Measurements from ENCODE around the gene FHOD3. TPM values are rescaled to one million over a fixed set of nuclear protein-coding genes. Genes with fewer than 3 reads are reported as not detected.
A peak's percentile ranks its signal among the peaks of the same experiment; 100 is the strongest.

The FHOD3 gene
- total and polyA plus RNA-seq, 2 of the 8 experiments (the other 6 are each of a cell fraction or from before 2014, with no cell fraction given) = 9.7 to 10.5 TPM

DNA sequence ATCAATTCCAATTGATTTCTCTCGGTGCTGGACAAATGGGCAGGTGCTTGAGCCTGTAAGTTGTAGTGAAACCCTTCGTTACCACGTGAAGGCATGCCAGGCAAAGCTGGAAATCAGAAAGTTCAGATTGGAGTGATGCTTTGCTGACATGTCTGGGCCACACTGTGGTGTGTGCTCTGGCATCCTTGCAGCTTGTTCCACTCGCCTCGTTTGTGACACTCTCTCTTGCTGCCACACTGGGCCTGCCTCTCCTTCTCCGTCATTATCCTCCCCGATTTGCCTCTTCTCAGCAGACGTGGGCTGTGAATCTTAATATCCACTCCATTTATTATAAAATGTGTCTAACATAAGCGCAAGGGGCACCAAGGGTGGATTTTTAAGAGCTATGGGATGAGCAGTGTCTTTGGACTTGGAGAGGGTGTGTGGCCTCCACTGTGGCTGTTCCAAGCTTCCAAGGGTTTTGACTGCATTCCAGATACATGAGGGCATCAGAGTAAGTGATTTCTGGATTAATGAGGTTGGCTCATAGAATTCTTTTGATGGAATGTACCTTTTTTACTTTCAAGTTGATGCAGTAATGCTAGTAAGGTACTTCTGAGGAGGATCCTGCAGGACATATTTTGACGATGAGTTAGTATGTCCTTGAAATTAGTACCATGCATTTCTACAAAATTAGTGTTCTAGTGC is 292.5 kb downstream of the FHOD3 start:
- H3K56ac ChIP-seq (replicated peaks; ENCODE audit: insufficient read length, low read depth, low read length) = no peak overlapping the region
- FAIRE-seq (no peak), DNase-seq (ENCODE audit: low read depth in 1 of 2, low spot score in 2 of 2) (no peak)
- no peaks in the 10 kb centered on the region for H3K79me1 ChIP-seq (ENCODE audit: low read depth, low read length)
- H2AFZ ChIP-seq (ENCODE audit: low read length) = no peak overlapping the region
- no peak overlapping the region for H3K4me3 ChIP-seq (ENCODE audit: extremely low read depth in 1 of 4, insufficient read depth in 2 of 4, low read depth in 3 of 4, low read length in 4 of 4)
- no peak overlapping the region for H4K8ac ChIP-seq (ENCODE audit: extremely low read depth, insufficient read depth, low read length)
- H2AK5ac ChIP-seq (ENCODE audit: low read depth, low read length) = no peak overlapping the region
- H3K18ac ChIP-seq (ENCODE audit: extremely low read depth, low read length) = no peak overlapping the region
- no peak overlapping the region for H3K4ac ChIP-seq (replicated peaks; ENCODE audit: insufficient read length, low read depth, low read length)
- H3K4me2 ChIP-seq (ENCODE audit: insufficient read depth in 1 of 2, low read depth in 2 of 2, low read length in 2 of 2) = no peak overlapping the region
- H4K20me1 ChIP-seq (replicated peaks in 1 of 2; ENCODE audit: control insufficient read depth in 1 of 2, insufficient read depth in 2 of 2, low read length in 2 of 2) = no peaks in the 10 kb centered on the region
- 79% methylated on average over 10 of the region's 10 CpGs; no CpG with 5 or more reads in 1 of the 2 experiments for WGBS, 2 experiments (ENCODE audit: extremely low coverage in 1 of 2, insufficient coverage in 1 of 2, insufficient read length in 1 of 2, insufficient replicate concordance in 2 of 2, low coverage in 1 of 2, low lambda C conversion rate in 2 of 2, missing lambda C conversion rate in 1 of 2)
- no peak overlapping the region for H2BK20ac ChIP-seq (ENCODE audit: low read length)
- no peaks in the 10 kb centered on the region for H3K36me3 ChIP-seq (ENCODE audit: control insufficient read depth in 2 of 4, insufficient read depth in 4 of 4, low read length in 3 of 4)
- H3K9ac ChIP-seq (replicated peaks in 1 of 4; ENCODE audit: extremely low read depth in 1 of 4, low read depth in 3 of 4, low read length in 3 of 4) = no peak overlapping the region; a peak in 1 of 7 replicates
- H3K23ac ChIP-seq (ENCODE audit: insufficient read length) = no peak overlapping the region
- H3K9me3 ChIP-seq (ENCODE audit: insufficient read depth in 2 of 2, low read depth in 1 of 2, low read length in 1 of 2) = no peaks in the 10 kb centered on the region
- H3K4me1 ChIP-seq (replicated peaks in 1 of 4; ENCODE audit: control insufficient read depth in 3 of 4, insufficient read depth in 4 of 4, low read length in 3 of 4) = peaks cover 0 to 7% (median 5%) of the 10 kb centered on the region in 4 experiments; a peak in 3 of 7 replicates
- no peak overlapping the region for H4K91ac ChIP-seq (replicated peaks; ENCODE audit: insufficient read length, low read length)
- no peak overlapping the region for H2BK15ac ChIP-seq (ENCODE audit: low read length)
- H3K27me3 ChIP-seq (replicated peaks in 1 of 4; ENCODE audit: control insufficient read depth in 3 of 4, extremely low read depth in 1 of 4, insufficient read depth in 3 of 4, low read length in 3 of 4) = no peaks in the 10 kb centered on the region
- H3K23me2 ChIP-seq (ENCODE audit: low read depth, low read length) = no peaks in the 10 kb centered on the region
- H4K5ac ChIP-seq (ENCODE audit: insufficient read length, low read depth, low read length) = no peak overlapping the region
- ChIA-PET CTCF (ENCODE audit: partially characterized antibody) (interaction anchor here (1.0 to 1.3 kb wide), 2 partner anchors 18 to 255 kb away, joined by 3 to 4 read pairs; no protein-coding TSS in a partner anchor), POLR2A (ENCODE audit: partially characterized antibody) (no interaction called here)
- H2BK5ac ChIP-seq (ENCODE audit: low read depth, low read length) = no peak overlapping the region
- no peak overlapping the region for H3K27ac ChIP-seq (ENCODE audit: low read depth, low read length)
- H2BK12ac ChIP-seq (ENCODE audit: low read depth, low read length) = peak overlapping the region; percentile 56; the same call in 1 of the 2 replicates
- H3K14ac ChIP-seq (ENCODE audit: insufficient read length) = no peak overlapping the region
- no peaks in the 10 kb centered on the region for H3K79me2 ChIP-seq (ENCODE audit: control insufficient read depth in 1 of 2, insufficient read depth in 2 of 2, low read length in 2 of 2)
- H2BK120ac ChIP-seq (replicated peaks; ENCODE audit: low read depth, low read length) = no peak overlapping the region
- no peak for TF ChIP-seq ZNF274 (IDR thresholded peaks at IDR 0.05; ENCODE audit: borderline replicate concordance, extremely low read depth, low read length)
- no peak for TF ChIP-seq POLR2AphosphoS5 (IDR thresholded peaks at IDR 0.05; ENCODE audit: low read depth, low read length)
- TF ChIP-seq, protein P1, sequence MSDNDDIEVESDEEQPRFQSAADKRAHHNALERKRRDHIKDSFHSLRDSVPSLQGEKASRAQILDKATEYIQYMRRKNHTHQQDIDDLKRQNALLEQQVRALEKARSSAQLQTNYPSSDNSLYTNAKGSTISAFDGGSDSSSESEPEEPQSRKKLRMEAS (IDR thresholded peaks at IDR 0.05) = no peak
- no peak for TF ChIP-seq ATF3 (IDR thresholded peaks at IDR 0.05; ENCODE audit: insufficient read depth, low read depth, low read length)
- no peak for TF ChIP-seq EGR1 (IDR thresholded peaks at IDR 0.05; ENCODE audit: borderline replicate concordance, low read depth, low read length)
- TF ChIP-seq ASH2L (IDR thresholded peaks at IDR 0.05; ENCODE audit: low read length) = no peak
- no peak for TF ChIP-seq KDM4A (IDR thresholded peaks at IDR 0.05; ENCODE audit: low read depth, low read length, severe bottlenecking)
- no peak for TF ChIP-seq YY1 (IDR thresholded peaks at IDR 0.05; ENCODE audit: low read depth, low read length)
- no peak for TF ChIP-seq SIX5 (IDR thresholded peaks at IDR 0.05; ENCODE audit: low read depth, low read length)
- TF ChIP-seq SP4 (IDR thresholded peaks at IDR 0.05; ENCODE audit: low read length) = no peak
- no peak for TF ChIP-seq MAFK (IDR thresholded peaks at IDR 0.05; ENCODE audit: low read depth, low read length)
- TF ChIP-seq TAF1 (IDR thresholded peaks at IDR 0.05; ENCODE audit: low read depth, low read length) = no peak
- TF ChIP-seq RNF2 (IDR thresholded peaks at IDR 0.05; ENCODE audit: borderline replicate concordance, low read depth, low read length, missing control alignments, poor library complexity, severe bottlenecking) = no peak
